Measurements from ENCODE around the gene TTBK1.

- TF ChIP-seq CTCF (conservative IDR thresholded peaks at IDR 0.05 in 1 of 2, IDR thresholded peaks at IDR 0.05 in 1 of 2; ENCODE audit: low read depth in 1 of 2, low read length in 2 of 2) (no peak), EZH2 (IDR thresholded peaks at IDR 0.05; ENCODE audit: low read length, missing control alignments) (no peak)
Measured at GRCh38 chr6:43282636-43283513, 39.6 kb downstream of the TTBK1 start.

All from fibroblast of lung (primary cell).